Adipose tissue (tissue), 3 donors: ENCODE data around the gene ECPAS. TPM values are rescaled to one million over a fixed set of nuclear protein-coding genes. Genes with fewer than 3 reads are reported as not detected.
"Not testable (repeated sequence)": the region's sequence is repeated elsewhere in the genome, so short reads cannot be mapped to it uniquely, and the experiment has no call there.

ENCODE experiments used
- H3K27ac ChIP-seq: one replicate; pipeline ENCODE4 v1.5.1; 2013; ENCODE audit warnings: low read depth, low read length
- WGBS, 3 donors: extraction: QIAGEN DNeasy Blood & Tissue Kit; methylation state at CpG; one replicate each; pipeline ENCODE4 v1.1.7; 2013; 5-methylcytosine and 5-hydroxymethylcytosine counted together
- polyA plus RNA-seq, 3 donors: library from polyadenylated mRNA; stranded (reverse); fragments of 200-250 nt; gene quantifications; one replicate each; pipeline ENCODE4 v1.2.3, GENCODE V29; 2013
- donor health status: healthy with polysubstance abuse.
- donor health status: Bipolar disorder and iron deficiency.
- donor health status: healthy.

Gene ECPAS
- polyA plus RNA-seq, 3 donors: 20.9 to 33.1 (median 32.7) TPM

DNA sequence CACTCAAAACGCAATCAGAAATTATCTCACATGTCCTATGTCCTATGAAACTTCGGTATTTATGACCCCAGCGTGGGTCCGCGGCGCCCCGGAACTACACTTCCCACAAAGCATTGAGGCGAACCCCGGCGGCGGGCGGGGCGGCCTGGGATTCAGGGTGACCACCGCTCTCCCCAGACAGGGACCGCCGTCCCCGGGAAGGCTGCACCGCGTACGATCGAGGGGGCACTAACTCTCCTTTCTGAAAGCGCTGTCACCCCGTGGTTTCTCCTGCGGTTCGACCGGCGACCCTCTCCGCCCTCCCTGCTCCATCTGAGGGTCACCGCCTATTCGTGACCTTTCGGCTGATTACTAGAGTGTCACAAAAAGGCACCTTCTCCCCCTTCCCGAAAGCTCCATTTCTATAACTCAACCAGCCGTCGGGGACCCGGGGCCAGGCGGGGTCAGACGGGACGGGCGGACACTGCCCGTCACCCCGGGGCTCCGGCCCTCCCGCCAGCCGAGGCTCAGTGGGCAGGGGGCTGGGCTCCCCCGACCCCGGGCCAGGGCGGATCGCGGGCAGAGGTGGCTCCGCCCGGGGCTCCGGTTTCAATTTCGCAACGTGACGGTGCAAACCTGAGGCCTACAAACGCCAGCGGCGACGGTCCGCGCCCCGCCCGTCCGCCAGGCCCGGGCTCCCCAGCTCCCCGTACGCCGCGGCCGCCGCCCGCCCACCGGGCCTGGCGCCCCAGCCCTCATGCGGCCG, 1.3 kb downstream of the ECPAS start:
- 0 to 1% (median 0%) methylated on average over 45 to 76 of the region's 76 CpGs for WGBS, 3 donors
- peak overlapping the region; percentile 98 for H3K27ac ChIP-seq

- H3K27ac ChIP-seq: no peak overlapping the region
- WGBS, 3 donors: 28 to 49% (median 46%) methylated on average over 13 of the region's 13 CpGs
These were observed 2.1 kb downstream of the ECPAS start for GRCh38 chr9:111481885-111482636.

GRCh38 chr9:111477677-111478076, 6.5 kb downstream of the ECPAS start:
- H3K27ac ChIP-seq: no peak overlapping the region
- 93 to 98% (median 93%) methylated on average over 2 to 3 of the region's 3 CpGs for WGBS, 3 donors

DNA sequence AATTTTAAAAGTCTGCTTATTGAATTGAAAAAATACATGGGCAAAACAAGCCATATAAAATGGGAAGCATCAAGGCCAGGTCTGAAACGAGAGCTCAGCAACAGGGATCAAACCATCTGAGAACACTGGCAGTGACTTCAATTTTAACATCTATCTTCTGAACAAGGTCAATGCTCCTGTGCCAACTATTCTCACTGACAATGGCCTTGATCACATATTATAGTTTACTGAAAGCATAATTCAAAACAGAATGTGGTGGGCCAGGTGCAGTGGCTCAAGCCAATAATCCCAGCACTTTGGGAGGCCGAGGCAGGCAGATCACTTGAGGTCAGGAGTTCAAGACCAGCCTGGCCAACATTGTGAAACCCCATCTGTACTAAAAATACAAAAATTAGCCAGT, 9.0 kb downstream of the ECPAS start:
- 72 to 83% (median 74%) methylated on average over 2 of the region's 2 CpGs for WGBS, 3 donors
- no peak overlapping the region for H3K27ac ChIP-seq

- 48 to 92% (median 88%) methylated on average over 3 of the region's 3 CpGs for WGBS, 3 donors
These were observed 9.8 kb downstream of the ECPAS start for GRCh38 chr9:111474385-111474784.

DNA sequence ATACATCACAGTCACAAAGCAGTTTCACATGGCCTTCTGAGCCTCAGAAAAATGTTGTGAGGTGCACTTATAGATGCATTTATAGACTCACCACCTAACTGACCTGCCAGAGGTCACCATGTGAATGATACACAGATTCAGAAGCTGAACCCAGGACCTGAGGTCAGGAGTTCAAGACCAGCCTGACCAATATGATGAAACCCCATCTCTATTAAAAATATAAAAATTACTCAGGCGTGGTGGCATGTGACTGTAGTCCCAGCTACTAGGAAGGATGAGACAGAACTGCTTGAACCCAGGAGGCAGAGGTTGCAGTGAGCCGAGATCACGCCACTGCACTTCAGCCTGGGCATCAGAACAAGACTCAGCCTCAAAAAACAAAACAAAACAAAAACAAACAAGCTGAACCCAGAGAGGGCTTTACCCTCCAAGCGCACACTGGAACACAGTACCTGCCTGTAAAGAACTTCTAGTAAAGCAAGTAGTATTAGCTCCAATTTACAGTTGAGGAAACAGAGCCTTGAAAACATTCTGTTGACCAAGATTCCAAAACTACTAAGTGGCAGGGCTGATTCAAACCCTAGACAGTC, 16.3 kb downstream of the ECPAS start:
- WGBS, 3 donors: 94 to 95% (median 95%) methylated on average over 4 of the region's 4 CpGs
- H3K27ac ChIP-seq: no peak overlapping the region

More at GRCh38 chr9:111474385-111474784, 9.8 kb downstream of the ECPAS start:
- no peak overlapping the region for H3K27ac ChIP-seq

GRCh38 chr9:111463048-111463447, 21.1 kb downstream of the ECPAS start:
- WGBS, 3 donors: 74 to 96% (median 78%) methylated on average over 2 of the region's 2 CpGs
- no peak overlapping the region for H3K27ac ChIP-seq

GRCh38 chr9:111458139-111459009, 25.8 kb downstream of the ECPAS start:
- 59 to 63% (median 60%) methylated on average over 7 of the region's 7 CpGs for whole genome bisulfite sequencing, 3 donors
- H3K27ac ChIP-seq: no peak overlapping the region

- WGBS, 3 donors: 44 to 80% (median 70%) methylated on average over 2 of the region's 2 CpGs
These were observed 27.7 kb downstream of the ECPAS start for GRCh38 chr9:111456529-111456928.

GRCh38 chr9:111455638-111456037, 28.5 kb downstream of the ECPAS start:
- H3K27ac ChIP-seq: no peak overlapping the region
- 69 to 98% (median 96%) methylated on average over 2 of the region's 2 CpGs for WGBS, 3 donors

More at GRCh38 chr9:111456529-111456928, 27.7 kb downstream of the ECPAS start:
- H3K27ac ChIP-seq: no peak overlapping the region

GRCh38 chr9:111454751-111455150, 29.4 kb downstream of the ECPAS start:
- no peak overlapping the region for H3K27ac ChIP-seq
- WGBS, 3 donors: 98 to 99% (median 98%) methylated on average over 5 of the region's 5 CpGs

- H3K27ac ChIP-seq: no peak overlapping the region
- 49 to 54% (median 50%) methylated on average over 1 of the region's 1 CpG for WGBS, 3 donors
These were observed 32.6 kb downstream of the ECPAS start for GRCh38 chr9:111451570-111451969.

DNA sequence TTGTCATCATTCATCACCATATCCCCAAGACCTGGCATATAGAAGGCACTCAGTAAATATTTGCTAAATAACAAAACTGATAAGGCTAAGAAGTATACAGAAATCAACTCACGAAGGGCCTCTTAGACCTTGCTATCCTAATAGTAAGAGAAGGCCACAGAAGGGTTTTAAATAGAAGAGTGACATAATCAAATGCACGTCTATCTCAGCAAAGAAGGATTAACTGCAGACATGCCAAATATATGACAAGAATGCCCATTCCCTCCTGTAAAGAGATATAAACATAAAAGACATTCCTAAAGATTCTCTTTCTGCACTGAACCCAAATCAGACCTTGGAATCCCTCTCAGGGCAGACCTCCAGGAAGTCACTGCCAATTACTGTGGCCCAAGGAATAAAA, 34.1 kb downstream of the ECPAS start:
- WGBS, 3 donors: 30 to 82% (median 75%) methylated on average over 2 of the region's 2 CpGs
- no peak overlapping the region for H3K27ac ChIP-seq

- H3K27ac ChIP-seq: no peak overlapping the region
- WGBS, 3 donors: 95% methylated on average over 1 of the region's 1 CpG
These were observed 34.5 kb downstream of the ECPAS start for GRCh38 chr9:111449705-111450104.

GRCh38 chr9:111445799-111446198, 38.4 kb downstream of the ECPAS start:
- not testable (repeated sequence) for H3K27ac ChIP-seq
- 95 to 100% (median 95%) methylated on average over 1 of the region's 1 CpG for WGBS, 3 donors

DNA sequence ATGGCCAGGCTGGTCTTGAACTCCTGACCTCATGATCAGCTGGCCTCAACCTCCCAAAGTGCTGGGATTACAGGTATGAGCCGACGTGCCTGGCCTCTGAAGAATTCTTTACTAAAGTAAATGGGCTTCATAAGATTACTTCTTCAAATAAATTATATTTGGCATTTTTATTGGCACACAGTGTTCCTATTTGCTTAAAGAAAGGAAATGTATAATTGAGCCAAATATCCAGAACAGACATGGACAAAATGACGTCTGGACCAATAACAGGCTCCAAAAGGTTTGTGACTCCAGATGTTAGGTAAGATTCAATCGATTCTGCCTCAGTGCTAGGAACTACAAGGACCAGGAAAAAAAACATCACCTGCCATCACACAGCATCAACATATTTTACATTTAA, 40.7 kb downstream of the ECPAS start:
- no peak overlapping the region for H3K27ac ChIP-seq
- 71 to 94% (median 86%) methylated on average over 4 of the region's 4 CpGs for WGBS, 3 donors

DNA sequence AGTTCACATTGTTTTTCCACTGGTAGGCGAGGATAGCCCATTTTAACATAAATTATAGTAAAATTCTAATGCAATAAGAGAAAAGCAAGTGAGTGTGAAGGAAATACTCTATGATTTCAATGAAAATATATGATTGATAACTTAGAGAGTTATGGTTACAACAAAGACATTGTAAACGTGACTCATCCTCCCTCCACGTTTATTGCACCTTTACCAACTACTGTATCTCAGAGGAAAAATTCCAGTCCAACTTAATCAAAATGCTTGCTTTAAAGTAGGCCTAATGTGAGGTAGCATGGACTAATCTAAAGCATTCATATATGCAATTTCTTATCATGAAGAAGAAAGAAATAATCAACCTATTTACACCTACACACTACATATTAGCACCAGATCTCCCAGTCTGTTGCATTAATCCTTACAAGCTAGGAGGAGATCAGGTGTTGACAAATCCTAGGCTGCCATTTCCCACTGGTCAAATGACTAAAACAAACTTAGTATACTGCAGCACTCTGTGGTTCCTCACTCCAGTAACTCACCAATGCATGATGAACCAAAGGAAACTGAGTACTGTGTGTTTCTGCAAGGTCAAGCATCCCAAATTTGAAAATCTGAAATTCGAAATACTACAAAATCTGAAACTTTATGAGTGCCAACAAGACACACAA, 41.7 kb downstream of the ECPAS start:
- H3K27ac ChIP-seq: no peak overlapping the region
- WGBS, 3 donors: 91 to 92% (median 91%) methylated on average over 4 of the region's 4 CpGs

GRCh38 chr9:111440226-111440625, 44.0 kb downstream of the ECPAS start:
- 87 to 96% (median 95%) methylated on average over 3 of the region's 3 CpGs for WGBS, 3 donors
- H3K27ac ChIP-seq: no peak overlapping the region
